ENCODE results near the gene MAD1L1. TPM values are rescaled to one million over a fixed set of nuclear protein-coding genes. Genes with fewer than 3 reads are reported as not detected.
"Not testable (repeated sequence)": the region's sequence is repeated elsewhere in the genome, so short reads cannot be mapped to it uniquely, and the experiment has no call there.

MAD1L1 gene
- total and polyA plus RNA-seq, 3 donors from 2014 or later: 63.1 to 149 (median 94.6) TPM

GRCh38 chr7:2163600-2164555 is 68.9 kb downstream of the MAD1L1 start:
- Histone ChIP-seq H3K4me1 (peaks cover 4% of the 10 kb centered on the region), H3K27ac (no peak overlapping the region), H3K36me3 (ENCODE audit: low read depth, missing control alignments) (no peaks in the 10 kb centered on the region), H3K4me3 (no peak overlapping the region), H3K9me3 (no peaks in the 10 kb centered on the region), H3K27me3 (no peaks in the 10 kb centered on the region)
- intact Hi-C loops (cut with DNase I; ENCODE audit: low total_unique reads): no loop called here
- DNase-seq: no peak
- no peak for TF ChIP-seq POLR2A (IDR thresholded peaks at IDR 0.05)
- TF ChIP-seq, protein P1, sequence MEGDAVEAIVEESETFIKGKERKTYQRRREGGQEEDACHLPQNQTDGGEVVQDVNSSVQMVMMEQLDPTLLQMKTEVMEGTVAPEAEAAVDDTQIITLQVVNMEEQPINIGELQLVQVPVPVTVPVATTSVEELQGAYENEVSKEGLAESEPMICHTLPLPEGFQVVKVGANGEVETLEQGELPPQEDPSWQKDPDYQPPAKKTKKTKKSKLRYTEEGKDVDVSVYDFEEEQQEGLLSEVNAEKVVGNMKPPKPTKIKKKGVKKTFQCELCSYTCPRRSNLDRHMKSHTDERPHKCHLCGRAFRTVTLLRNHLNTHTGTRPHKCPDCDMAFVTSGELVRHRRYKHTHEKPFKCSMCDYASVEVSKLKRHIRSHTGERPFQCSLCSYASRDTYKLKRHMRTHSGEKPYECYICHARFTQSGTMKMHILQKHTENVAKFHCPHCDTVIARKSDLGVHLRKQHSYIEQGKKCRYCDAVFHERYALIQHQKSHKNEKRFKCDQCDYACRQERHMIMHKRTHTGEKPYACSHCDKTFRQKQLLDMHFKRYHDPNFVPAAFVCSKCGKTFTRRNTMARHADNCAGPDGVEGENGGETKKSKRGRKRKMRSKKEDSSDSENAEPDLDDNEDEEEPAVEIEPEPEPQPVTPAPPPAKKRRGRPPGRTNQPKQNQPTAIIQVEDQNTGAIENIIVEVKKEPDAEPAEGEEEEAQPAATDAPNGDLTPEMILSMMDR (IDR thresholded peaks at IDR 0.05): no peak
- 91 to 92% methylated on average over 21 to 22 of the region's 22 CpGs for WGBS, 2 donors

- intact Hi-C loops (cut with DNase I; ENCODE audit: low total_unique reads): no loop called here
- no peak for DNase-seq
- no peak overlapping the region for H3K4me3 ChIP-seq
- H3K36me3 ChIP-seq (ENCODE audit: low read depth, missing control alignments): no peaks in the 10 kb centered on the region
- 86 to 94% methylated on average over 4 of the region's 4 CpGs for WGBS, 2 donors
- H3K4me1 ChIP-seq: no peaks in the 10 kb centered on the region
- TF ChIP-seq, protein P1 (IDR thresholded peaks at IDR 0.05): no peak
- no peak for TF ChIP-seq POLR2A (IDR thresholded peaks at IDR 0.05)
- no peak overlapping the region for H3K27ac ChIP-seq
- H3K9me3 ChIP-seq: no peaks in the 10 kb centered on the region
- no peaks in the 10 kb centered on the region for H3K27me3 ChIP-seq
These were observed 69.8 kb downstream of the MAD1L1 start for GRCh38 chr7:2162959-2163358.

GRCh38 chr7:2162004-2162902 is 70.5 kb downstream of the MAD1L1 start:
- intact Hi-C loops (cut with DNase I; ENCODE audit: low total_unique reads); DNase-seq; H3K4me3 ChIP-seq; H3K27me3 ChIP-seq; H3K9me3 ChIP-seq; H3K27ac ChIP-seq; H3K4me1 ChIP-seq; H3K36me3 ChIP-seq (ENCODE audit: low read depth, missing control alignments): not testable (repeated sequence)
- 76 to 86% methylated on average over 14 to 16 of the region's 17 CpGs for WGBS, 2 donors

DNA sequence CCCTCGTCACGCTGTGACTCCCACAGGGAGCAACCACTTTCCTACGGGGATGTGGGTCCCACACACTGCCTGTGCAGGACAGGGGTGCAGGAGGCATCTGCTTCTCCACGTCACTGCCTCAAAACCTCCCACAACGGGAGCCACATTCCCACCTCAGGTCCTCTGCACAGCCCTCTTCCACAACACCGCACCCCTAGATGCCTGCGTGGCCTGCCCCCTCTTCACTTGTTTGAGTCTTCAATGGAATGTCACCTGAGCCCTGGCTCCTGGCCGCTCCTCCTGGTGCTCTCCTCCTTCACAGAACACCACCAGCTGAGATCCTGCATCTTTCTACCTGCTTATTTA is 73.6 kb downstream of the MAD1L1 start:
- H3K9me3 ChIP-seq: no peaks in the 10 kb centered on the region
- intact Hi-C loops (cut with DNase I; ENCODE audit: low total_unique reads): no loop called here
- no peak for DNase-seq
- no peak overlapping the region for H3K27ac ChIP-seq
- 92 to 96% methylated on average over 8 of the region's 8 CpGs for WGBS, 2 donors
- TF ChIP-seq POLR2A (IDR thresholded peaks at IDR 0.05): no peak
- TF ChIP-seq, protein P1 (IDR thresholded peaks at IDR 0.05): no peak
- no peaks in the 10 kb centered on the region for H3K27me3 ChIP-seq
- no peaks in the 10 kb centered on the region for H3K36me3 ChIP-seq (ENCODE audit: low read depth, missing control alignments)
- no peaks in the 10 kb centered on the region for H3K4me1 ChIP-seq
- H3K4me3 ChIP-seq: no peak overlapping the region
